Activated CD4-positive, alpha-beta memory T cell treated with anti-CD3 and anti-CD28 coated beads for 36 hours (primary cell): ENCODE results near the gene ZNF385B. TPM values are rescaled to one million over a fixed set of nuclear protein-coding genes. Genes with fewer than 3 reads are reported as not detected.

Experiments used
- CTCF ChIA-PET: fragments of 350-600 bp; sonication (Branson Sonifier 250); formaldehyde crosslinking; loops from one replicate; lab custom pipeline; 2021; ENCODE audit warnings: antibody characterized with exemption, inconsistent platforms; lab: Charles Lee
- POLR2A ChIA-PET: fragments of 350-600 bp; sonication (Branson Sonifier 250); formaldehyde crosslinking; loops from one replicate; lab custom pipeline; 2021; ENCODE audit warnings: antibody characterized with exemption; lab: Charles Lee
- DNase-seq: peaks from one replicate; pipeline ENCODE4 v3.0.0-alpha.2; 2020
- H3K27ac Mint-ChIP-seq: one replicate; pipeline ENCODE4 v1.8.0; 2021; ENCODE audit warnings: mixed read lengths
- H3K27me3 Mint-ChIP-seq: one replicate; pipeline ENCODE4 v1.8.0; 2021; ENCODE audit warnings: mixed read lengths
- H3K36me3 Mint-ChIP-seq: one replicate; pipeline ENCODE4 v1.8.0; 2021; ENCODE audit warnings: mixed read lengths
- H3K4me1 Mint-ChIP-seq: one replicate; pipeline ENCODE4 v1.8.0; 2021; ENCODE audit warnings: low read depth, mixed read lengths
- H3K4me3 Mint-ChIP-seq: one replicate; pipeline ENCODE4 v1.8.0; 2021; ENCODE audit warnings: mild to moderate bottlenecking, mixed read lengths
- H3K9me3 Mint-ChIP-seq: one replicate; pipeline ENCODE4 v1.8.0; 2021; ENCODE audit warnings: mixed read lengths
- intact Hi-C: fragments of 100-400 bp; cut with micrococcal nuclease; formaldehyde crosslinking; loops from one replicate; pipeline ENCODE4 v1.15.1; 2023
- total RNA-seq, 2 experiments: library from RNA; stranded (reverse); gene quantifications; one replicate each; pipeline ENCODE4 v1.2.3, GENCODE V29; 2021

ZNF385B gene
- total RNA-seq, 2 experiments from 2014 or later: not detected

DNA sequence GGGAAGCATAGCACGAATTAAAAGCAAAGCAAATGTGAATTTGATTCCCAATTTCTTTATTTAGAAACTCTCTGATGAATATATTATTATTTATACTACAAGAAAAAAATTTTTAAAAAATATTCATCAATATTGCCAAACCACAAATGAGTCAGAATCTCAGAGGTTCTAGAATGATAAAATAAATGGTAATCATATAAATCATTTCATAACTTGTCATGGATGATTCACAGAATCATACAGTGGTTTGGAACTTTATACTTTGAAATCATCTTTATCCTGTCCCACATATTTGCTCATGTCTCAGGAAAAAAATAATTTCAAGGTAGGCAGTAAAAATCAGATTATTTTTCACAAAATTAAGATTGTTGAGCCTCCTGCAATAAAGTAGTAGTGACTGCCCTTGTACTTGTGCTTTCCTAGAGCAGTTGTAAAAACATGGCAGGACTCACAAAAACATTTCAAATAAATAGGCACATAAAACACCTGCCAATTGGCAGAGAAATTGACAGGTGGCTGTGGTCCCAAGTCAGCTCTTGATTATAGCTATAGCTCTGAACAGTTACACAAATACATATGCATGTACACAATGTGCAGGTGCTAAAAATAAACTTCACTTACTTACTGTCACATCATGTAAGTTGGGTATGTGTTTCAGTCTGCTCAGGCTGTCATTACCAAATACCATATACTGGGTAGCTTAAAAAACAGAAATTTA lies 322.8 kb downstream of the ZNF385B start:
- no peaks in the 10 kb centered on the region for H3K4me1 Mint-ChIP-seq
- no peak overlapping the region for H3K4me3 Mint-ChIP-seq
- intact Hi-C loops: no loop called here
- ChIA-PET CTCF (no interaction called here), POLR2A (interaction anchor here (0.6 kb wide), 1 partner anchor 1209 kb away, joined by 5 read pairs; no protein-coding TSS in a partner anchor)
- H3K27me3 Mint-ChIP-seq: no peaks in the 10 kb centered on the region
- no peak overlapping the region for H3K27ac Mint-ChIP-seq
- H3K36me3 Mint-ChIP-seq: no peaks in the 10 kb centered on the region
- DNase-seq: no peak
- H3K9me3 Mint-ChIP-seq: peaks cover 6% of the 10 kb centered on the region

DNA sequence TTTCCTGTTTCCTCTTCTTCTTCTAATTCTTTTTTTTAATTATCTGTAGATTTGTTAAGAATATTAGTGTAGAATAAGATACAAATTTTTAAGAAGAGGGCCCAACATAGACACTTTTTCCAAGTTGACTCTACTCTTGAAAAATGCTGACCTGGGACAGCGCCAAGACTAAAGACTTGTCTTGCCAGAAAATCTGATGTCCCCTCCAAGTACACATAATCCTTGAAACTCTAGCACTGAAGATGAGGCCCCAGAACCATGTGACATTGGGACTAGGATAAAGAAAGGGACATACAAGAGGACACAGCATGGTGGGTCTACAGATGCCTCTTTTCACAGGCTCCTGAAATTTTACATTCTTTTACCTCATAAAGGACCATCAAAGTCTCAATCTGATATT lies 325.2 kb downstream of the ZNF385B start:
- H3K27me3 Mint-ChIP-seq: no peaks in the 10 kb centered on the region
- peaks cover 6% of the 10 kb centered on the region for H3K9me3 Mint-ChIP-seq
- H3K4me1 Mint-ChIP-seq: no peaks in the 10 kb centered on the region
- intact Hi-C loops: no loop called here
- no peak overlapping the region for H3K4me3 Mint-ChIP-seq
- ChIA-PET POLR2A (no interaction called here), CTCF (no interaction called here)
- H3K27ac Mint-ChIP-seq: no peak overlapping the region
- no peaks in the 10 kb centered on the region for H3K36me3 Mint-ChIP-seq
- DNase-seq: no peak

DNA sequence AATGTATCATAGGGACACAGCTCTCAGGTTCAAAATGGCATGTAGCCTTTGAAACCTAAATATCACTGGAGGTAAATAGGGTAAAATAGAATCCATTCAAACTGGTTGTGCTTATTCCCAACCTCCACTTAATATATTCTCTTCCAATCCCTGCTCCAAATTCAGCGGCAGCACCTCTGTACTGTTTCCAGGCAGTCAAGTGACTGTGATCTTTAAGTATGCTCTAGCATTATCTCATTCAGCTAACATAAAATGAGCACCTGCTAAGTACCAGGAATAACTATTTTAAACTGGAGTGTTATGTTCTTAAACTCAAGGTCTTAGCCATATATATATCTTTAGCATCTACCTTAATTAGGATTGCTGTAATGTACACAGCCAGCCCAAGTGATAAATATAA lies 327.5 kb downstream of the ZNF385B start:
- no peaks in the 10 kb centered on the region for H3K27me3 Mint-ChIP-seq
- ChIA-PET POLR2A (no interaction called here), CTCF (no interaction called here)
- no peak overlapping the region for H3K27ac Mint-ChIP-seq
- intact Hi-C loops: no loop called here
- H3K4me3 Mint-ChIP-seq: no peak overlapping the region
- H3K9me3 Mint-ChIP-seq: peaks cover 3% of the 10 kb centered on the region
- H3K4me1 Mint-ChIP-seq: no peaks in the 10 kb centered on the region
- H3K36me3 Mint-ChIP-seq: no peaks in the 10 kb centered on the region
- no peak for DNase-seq

DNA sequence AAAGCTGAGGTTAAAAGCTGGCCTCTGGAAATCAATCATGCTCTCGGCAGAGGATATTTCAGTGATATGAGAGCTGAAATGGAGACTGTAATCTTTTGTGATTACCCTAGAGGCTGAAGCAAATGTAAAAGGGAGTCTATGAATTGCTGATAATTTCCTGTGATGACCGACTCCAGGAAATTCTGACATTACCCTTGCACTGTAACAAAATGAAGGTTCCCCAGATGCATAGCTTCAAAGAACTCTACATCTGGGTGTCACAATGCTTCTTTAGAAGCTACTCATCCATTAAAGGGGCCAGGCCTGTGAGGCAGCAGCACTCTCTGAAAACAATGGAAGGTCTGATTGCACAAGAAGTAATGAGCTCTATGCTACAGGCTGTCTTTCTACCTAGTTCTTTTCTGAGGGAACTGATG lies 328.5 kb downstream of the ZNF385B start:
- Mint-ChIP-seq H3K36me3 (no peaks in the 10 kb centered on the region), H3K4me1 (no peaks in the 10 kb centered on the region), H3K4me3 (no peak overlapping the region), H3K27ac (no peak overlapping the region), H3K9me3 (peaks cover 2% of the 10 kb centered on the region), H3K27me3 (no peaks in the 10 kb centered on the region)
- POLR2A ChIA-PET: no interaction called here
- DNase-seq: no peak
- CTCF ChIA-PET: no interaction called here
- intact Hi-C loops: no loop called here

DNA sequence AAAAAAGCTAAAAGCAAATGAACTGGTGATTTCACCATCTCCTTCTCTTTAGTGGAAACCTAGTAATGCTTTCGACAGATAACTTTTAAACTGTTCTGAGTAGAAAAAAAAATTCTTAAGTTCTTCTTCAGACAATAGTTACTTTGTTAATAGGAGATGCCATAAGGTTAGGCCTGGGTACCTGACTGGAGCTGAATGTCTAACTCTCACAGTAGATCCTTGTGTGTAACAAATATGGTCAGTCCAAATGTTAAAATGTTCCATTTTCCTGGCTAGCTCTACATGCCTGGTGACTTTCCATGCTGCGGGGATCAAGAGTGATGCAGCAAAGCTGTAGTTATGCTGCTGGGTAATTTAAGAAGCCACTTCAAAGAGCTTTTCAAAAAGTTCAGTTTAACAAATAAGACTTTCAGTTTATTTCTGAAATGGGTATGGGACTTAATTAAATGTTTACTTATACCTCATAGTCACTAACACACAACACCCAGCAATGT lies 332.8 kb downstream of the ZNF385B start:
- no peak for DNase-seq
- POLR2A ChIA-PET: no interaction called here
- no peak overlapping the region for H3K4me3 Mint-ChIP-seq
- H3K4me1 Mint-ChIP-seq: no peaks in the 10 kb centered on the region
- H3K27me3 Mint-ChIP-seq: no peaks in the 10 kb centered on the region
- intact Hi-C loops: no loop called here
- H3K36me3 Mint-ChIP-seq: no peaks in the 10 kb centered on the region
- no peaks in the 10 kb centered on the region for H3K9me3 Mint-ChIP-seq
- H3K27ac Mint-ChIP-seq: no peak overlapping the region
- CTCF ChIA-PET: no interaction called here

DNA sequence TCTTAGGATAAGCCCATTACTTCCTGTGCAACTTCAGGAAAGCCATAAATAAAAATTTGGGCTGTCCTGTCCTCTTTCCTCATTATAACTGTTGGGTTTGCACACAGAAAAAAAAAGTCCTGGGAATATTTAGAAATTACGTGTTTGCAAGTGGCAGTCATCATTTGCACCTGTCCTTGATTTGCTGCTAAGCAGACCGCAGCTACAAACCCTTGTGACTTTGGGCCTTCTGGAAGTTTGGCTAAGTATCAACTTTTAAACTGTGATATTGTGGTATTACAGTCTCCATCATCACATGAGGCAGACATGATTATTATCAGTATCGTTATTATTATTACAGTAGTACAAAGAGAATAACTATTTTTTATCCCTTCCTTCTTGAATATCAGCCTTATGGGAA lies 336.1 kb downstream of the ZNF385B start:
- Mint-ChIP-seq H3K27me3 (no peaks in the 10 kb centered on the region), H3K4me1 (no peaks in the 10 kb centered on the region), H3K27ac (no peak overlapping the region), H3K9me3 (no peaks in the 10 kb centered on the region), H3K36me3 (no peaks in the 10 kb centered on the region), H3K4me3 (no peak overlapping the region)
- DNase-seq: no peak
- ChIA-PET POLR2A (no interaction called here), CTCF (no interaction called here)
- intact Hi-C loops: no loop called here

DNA sequence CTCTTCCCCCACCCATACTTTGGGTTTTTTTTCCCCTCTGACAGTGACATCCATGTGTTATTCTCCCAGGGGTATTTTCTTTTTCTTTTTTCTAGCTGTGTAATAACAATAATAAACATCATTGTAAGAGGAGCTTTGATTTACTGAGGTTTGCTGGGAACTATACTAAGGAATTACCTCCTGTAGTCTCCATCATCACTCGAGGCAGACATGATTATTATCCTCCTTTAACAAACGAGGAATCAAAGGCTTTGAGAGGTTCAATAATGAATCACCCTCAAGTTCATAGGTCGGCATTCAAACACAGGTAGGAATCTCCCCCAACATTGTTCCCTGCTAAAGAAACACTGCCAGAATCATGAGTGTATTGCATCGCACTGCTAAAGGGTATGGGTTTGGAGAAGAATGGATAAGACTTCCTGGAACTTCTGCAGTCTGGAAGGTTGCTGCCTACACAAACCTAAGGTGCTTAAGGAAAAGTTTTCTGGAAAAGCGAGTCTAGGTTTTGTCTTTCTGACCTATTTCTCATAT lies 336.5 kb downstream of the ZNF385B start:
- ChIA-PET CTCF (no interaction called here), POLR2A (no interaction called here)
- Mint-ChIP-seq H3K4me3 (no peak overlapping the region), H3K9me3 (no peaks in the 10 kb centered on the region), H3K36me3 (no peaks in the 10 kb centered on the region), H3K4me1 (no peaks in the 10 kb centered on the region), H3K27me3 (no peaks in the 10 kb centered on the region), H3K27ac (no peak overlapping the region)
- intact Hi-C loops: no loop called here
- no peak for DNase-seq

DNA sequence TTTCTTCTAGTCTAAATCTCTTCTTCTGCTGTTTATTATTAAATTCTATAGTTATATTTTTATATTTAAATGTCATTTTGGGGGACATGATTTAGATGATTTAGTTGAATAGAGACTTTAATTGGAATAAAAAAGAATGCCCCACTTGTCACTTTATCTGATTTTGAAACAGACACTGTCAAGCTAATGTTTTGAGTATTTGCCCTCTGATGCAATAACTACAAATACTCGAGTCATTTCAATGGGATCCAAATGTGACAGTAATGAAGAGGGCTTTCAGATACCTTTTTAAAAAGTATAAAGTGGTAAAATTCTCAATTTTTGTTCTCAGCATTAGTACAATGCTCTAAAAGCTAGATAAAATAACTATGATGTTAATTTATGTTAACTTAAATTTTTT lies 339.5 kb downstream of the ZNF385B start:
- ChIA-PET CTCF (no interaction called here), POLR2A (no interaction called here)
- Mint-ChIP-seq H3K27ac (no peak overlapping the region), H3K9me3 (no peaks in the 10 kb centered on the region), H3K4me3 (no peak overlapping the region), H3K27me3 (no peaks in the 10 kb centered on the region), H3K36me3 (no peaks in the 10 kb centered on the region), H3K4me1 (no peaks in the 10 kb centered on the region)
- intact Hi-C loops: no loop called here
- no peak for DNase-seq

DNA sequence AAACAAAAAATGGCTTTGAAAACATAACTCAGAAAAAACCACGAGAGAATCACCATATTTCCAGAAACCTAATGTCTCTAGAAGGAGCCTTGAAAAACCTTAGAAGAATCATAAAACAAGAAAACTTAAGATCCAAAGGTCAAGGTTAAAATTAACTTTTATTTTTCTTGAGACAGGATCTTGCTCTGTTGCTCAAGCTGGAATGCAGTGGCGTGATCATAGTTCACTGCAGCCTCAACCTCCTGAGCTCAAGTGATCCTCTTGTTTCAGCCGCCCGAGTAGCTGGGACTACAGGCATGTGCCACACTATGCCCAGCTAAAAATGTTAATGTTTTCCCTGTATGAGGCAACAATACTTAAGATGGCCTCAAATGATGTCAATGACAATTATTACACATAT lies 342.6 kb downstream of the ZNF385B start:
- ChIA-PET CTCF (no interaction called here), POLR2A (no interaction called here)
- H3K36me3 Mint-ChIP-seq: no peaks in the 10 kb centered on the region
- no peak overlapping the region for H3K4me3 Mint-ChIP-seq
- no peak overlapping the region for H3K27ac Mint-ChIP-seq
- DNase-seq: no peak
- no peaks in the 10 kb centered on the region for H3K9me3 Mint-ChIP-seq
- H3K27me3 Mint-ChIP-seq: no peaks in the 10 kb centered on the region
- intact Hi-C loops: no loop called here
- no peaks in the 10 kb centered on the region for H3K4me1 Mint-ChIP-seq

DNA sequence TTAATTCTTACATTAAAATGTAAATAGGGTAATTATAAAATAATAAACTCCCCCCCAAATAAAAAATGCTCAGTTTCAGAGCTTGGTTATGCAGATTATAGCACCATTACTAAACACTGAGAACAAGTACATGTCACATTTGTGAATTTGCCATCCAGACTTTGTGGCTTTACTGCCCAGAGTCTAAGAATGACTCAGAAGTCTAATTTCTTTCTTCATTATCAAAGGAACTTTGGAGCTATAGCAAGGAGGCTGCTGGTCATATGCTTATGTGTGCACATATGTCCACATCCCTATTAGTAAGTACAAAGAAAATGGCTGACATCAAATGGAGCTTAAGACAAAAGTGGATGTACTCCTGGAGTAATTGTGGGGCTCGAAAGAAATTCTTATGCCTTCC lies 348.2 kb downstream of the ZNF385B start:
- intact Hi-C loops: no loop called here

DNA sequence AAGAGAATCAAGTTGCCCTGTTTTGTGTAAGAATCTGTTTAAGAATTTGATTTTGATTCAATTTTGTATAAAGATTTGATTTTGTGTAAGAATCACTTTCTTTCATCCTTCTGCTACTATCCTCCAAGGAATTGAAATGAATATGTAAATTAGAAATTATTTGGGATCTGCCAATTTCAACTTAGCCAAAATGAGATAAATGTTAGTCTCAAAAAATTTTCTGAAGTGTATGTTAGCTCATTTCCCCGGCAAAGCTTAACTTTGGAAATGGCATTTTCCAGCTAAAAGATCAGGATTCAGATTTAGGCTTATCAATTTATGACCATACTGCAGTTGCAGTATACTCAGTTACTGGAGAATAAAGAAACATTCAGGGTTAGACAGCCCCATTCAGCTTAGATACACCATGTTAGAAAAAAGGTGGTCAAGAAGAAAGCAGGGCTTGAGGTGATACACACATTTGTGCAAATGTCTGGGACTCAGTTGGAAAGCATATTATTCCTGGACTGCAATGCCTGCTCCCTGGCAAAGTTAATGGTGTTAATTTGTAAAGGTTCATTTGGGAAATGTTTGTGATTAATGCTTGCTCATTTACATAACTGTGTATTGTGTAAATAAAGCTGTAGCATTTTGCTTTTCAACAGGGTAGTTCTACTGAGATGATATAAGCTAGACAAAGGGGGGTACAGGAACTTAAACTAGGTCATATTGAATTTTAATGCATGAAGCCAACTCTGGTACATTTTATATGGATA lies 349.0 kb downstream of the ZNF385B start:
- Mint-ChIP-seq H3K36me3 (no peaks in the 10 kb centered on the region), H3K9me3 (no peaks in the 10 kb centered on the region), H3K27me3 (no peaks in the 10 kb centered on the region), H3K4me3 (no peak overlapping the region), H3K4me1 (no peaks in the 10 kb centered on the region), H3K27ac (no peak overlapping the region)
- intact Hi-C loops: no loop called here
- ChIA-PET POLR2A (no interaction called here), CTCF (no interaction called here)
- DNase-seq: no peak

More for the DNA sequence above, 348.2 kb downstream of the ZNF385B start:
- no peaks in the 10 kb centered on the region for H3K9me3 Mint-ChIP-seq
- CTCF ChIA-PET: no interaction called here
- H3K27ac Mint-ChIP-seq: no peak overlapping the region
- H3K4me1 Mint-ChIP-seq: no peaks in the 10 kb centered on the region
- no peak overlapping the region for H3K4me3 Mint-ChIP-seq
- POLR2A ChIA-PET: no interaction called here
- no peaks in the 10 kb centered on the region for H3K27me3 Mint-ChIP-seq
- no peak for DNase-seq
- no peaks in the 10 kb centered on the region for H3K36me3 Mint-ChIP-seq

DNA sequence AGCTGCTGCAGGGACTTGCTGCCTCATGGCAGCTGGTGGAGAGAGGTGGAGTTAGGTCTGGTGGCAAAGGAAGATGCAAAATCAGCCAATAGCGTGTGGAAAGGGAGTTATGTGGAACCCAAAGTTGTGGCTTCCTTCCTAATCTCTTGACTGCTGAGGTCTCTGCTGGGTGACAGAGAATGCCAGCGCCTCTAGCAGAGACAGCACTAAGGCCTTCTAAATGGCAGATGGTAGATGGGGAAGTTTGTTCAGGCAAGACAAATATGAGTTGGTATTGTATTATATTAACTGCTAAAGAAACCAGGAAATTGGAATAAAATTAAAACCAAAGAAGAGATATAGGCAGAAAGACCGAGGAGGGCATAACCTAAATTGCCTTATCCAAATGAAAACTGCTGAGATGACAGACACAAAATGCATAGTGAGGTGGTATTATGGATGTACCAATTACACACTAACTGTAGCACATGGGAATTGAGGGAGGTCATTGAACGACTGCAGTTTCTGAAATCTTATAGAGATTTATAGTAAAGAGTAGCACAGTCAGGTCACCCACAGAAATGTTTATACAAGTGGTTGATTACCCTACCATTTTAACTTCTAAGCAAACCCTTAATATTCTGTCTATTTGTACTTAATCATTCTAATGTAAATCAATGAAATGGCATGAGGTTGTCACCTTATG lies 350.2 kb downstream of the ZNF385B start:
- no peaks in the 10 kb centered on the region for H3K36me3 Mint-ChIP-seq
- ChIA-PET CTCF (no interaction called here), POLR2A (no interaction called here)
- no peaks in the 10 kb centered on the region for H3K9me3 Mint-ChIP-seq
- H3K4me3 Mint-ChIP-seq: no peak overlapping the region
- no peaks in the 10 kb centered on the region for H3K4me1 Mint-ChIP-seq
- DNase-seq: no peak
- intact Hi-C loops: no loop called here
- no peak overlapping the region for H3K27ac Mint-ChIP-seq
- no peaks in the 10 kb centered on the region for H3K27me3 Mint-ChIP-seq
